CD4-positive, alpha-beta T cell treated with Interleukin-4 for 4 hours (primary cell): ENCODE data around the gene LRP3.
A peak's percentile ranks its signal among the peaks of the same experiment; 100 is the strongest.

Experiments used
- DNase-seq: peaks from one replicate; pipeline ENCODE4 v3.0.0-alpha.2; 2020

Gene LRP3

DNA sequence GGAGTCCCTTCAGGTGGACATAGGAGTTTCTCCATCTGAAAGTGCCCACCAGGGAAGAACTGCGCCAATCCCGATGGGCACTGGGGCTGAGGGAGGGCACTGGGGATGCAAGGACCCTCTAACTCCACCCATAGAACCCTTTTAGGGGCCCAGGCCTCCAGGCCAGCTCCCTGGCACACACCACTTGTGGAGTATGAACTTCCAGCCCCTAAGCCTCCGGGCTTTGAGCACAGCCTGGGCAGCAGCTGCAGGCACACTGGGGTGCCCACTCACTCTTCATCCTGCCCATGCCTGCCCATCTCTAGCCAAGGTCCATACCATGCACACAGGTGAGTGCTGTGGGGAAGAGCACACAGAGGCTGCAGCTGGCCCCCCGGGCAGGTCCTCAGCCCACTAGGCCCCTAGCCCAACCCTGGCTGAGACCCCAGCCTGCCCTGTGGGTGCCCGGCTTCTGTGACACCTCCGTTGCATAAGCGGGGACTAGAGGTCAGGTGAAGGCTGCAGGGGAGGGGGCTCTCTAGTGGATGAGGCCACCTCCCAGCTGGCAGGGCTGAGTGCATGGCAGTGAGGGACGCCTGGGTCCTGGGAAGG is 46.1 kb downstream of the LRP3 start:
- no peak for DNase-seq

DNA sequence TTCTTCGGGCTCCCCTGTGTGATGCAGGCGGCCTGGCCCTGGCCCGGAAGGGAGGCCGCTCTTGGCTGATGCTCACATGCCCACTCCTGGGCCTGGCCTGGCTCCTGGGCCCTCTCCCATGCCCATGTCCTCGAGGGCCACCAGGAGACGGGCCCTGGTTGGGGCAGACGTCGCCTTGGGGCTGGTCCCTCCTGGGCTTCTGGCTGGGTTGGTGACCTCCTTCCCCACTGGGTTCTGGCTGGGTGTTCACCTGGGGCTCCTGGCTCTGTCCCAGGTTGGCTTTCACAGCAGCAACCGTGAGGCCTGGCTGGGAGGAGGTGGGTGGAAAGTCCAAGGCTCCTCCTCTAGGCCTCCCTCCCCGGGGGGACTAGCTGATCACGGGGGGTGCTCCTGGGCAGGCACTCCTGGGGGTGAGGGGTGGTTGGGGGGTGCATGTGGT is 47.0 kb downstream of the LRP3 start:
- no peak for DNase-seq

DNA sequence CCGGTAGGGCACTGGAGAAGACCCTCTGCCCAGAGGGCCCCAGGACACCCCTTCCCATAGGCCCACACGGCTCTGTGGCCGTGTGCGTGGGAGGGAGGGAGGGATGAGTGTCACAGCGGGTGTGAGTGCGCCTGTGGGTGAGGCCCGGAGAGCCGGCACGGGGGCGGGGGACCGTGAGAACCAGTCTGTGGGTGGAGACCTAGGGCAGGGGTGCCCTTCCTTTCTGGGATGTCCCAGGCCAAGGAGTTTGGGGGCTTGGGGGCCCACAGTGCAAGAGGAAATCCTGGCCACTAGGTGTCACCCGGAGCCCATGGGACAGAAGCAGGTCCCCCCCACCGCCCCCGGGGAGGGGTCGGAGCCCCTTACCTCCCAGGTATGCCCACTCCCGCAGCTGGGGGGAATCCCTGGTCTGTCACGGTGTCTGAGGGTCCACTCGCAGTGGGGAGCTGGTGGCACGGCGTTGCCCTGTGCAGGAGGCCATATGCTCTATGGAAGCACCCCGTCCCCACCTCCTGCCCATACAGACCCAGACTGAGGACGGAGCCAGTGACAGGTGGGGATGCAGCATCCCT is 47.5 kb downstream of the LRP3 start:
- DNase-seq, result peak; percentile 48

DNA sequence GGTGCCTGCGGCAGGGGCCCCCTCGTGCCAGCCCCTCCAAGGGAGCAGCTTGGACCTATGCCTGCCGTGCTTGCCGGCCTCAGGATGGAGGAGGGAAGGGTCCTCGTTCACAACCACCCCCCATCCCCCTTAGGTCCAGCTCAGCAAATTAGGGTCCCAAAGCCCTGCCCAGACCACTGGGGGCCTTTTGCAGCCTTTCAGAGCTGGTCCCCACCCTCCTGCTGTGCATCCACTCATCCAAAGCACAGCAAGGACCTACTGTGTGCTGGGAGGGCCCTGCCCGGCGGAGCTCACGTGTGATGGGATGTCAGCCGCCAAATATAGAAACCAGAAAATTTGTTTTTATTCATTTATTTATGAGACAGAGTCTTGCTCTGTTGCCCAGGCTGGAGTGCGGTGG is 48.0 kb downstream of the LRP3 start:
- DNase-seq, result no peak

DNA sequence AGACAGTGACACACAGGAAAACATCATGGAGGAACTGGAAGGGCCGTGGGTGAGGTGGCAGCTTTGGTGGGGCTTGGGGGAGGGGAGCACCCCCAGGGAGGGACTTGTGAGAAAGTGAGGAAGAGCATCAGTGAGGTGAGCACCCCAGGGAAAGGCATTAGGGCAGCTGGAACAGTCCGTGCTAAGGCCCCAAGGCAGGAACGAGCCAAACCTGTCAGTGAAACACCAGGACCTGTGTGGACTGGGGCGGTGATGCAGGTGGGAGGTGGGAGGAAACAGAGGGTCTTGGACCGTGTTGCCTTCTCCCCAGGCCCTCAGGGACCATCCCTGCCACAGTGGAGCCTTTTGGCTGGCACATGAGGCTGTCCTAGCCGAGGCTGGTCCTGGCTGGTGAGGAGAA is 48.8 kb downstream of the LRP3 start:
- DNase-seq, result no peak

DNA sequence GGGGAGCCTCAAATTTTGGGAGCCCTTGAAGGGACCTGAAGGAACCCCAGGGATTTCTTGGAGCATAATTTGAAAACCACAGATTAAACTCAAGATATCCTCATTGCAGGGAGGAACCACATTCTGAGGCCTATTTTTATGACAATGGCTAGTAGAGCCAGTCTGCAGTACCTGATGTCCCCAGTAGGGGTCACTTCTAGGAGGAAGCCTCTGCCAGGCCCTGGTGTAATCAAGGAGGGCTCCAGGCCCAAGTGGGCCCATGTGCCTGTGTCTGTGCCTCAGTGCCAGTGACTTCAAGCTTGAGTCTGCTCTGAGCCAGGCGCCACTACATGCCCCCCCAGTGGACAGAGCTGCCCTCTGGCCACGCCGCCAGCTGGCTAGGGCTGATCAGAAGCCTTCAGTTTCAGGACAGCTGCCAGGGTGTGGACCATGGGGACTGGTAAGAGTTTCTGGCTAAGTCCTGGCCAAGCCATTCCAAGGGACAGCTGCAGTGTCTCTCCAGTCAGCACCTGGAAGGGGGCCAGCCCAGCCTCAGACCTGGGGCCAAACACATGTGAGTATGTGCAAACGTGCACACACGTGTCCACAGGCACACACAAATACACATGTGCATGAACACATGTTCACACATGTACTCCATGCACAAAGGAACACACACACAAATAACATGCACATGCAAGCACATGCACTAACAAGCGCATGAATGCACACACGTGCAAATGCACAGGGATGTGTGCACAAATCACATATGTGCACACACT is 52.0 kb downstream of the LRP3 start:
- no peak for DNase-seq

DNA sequence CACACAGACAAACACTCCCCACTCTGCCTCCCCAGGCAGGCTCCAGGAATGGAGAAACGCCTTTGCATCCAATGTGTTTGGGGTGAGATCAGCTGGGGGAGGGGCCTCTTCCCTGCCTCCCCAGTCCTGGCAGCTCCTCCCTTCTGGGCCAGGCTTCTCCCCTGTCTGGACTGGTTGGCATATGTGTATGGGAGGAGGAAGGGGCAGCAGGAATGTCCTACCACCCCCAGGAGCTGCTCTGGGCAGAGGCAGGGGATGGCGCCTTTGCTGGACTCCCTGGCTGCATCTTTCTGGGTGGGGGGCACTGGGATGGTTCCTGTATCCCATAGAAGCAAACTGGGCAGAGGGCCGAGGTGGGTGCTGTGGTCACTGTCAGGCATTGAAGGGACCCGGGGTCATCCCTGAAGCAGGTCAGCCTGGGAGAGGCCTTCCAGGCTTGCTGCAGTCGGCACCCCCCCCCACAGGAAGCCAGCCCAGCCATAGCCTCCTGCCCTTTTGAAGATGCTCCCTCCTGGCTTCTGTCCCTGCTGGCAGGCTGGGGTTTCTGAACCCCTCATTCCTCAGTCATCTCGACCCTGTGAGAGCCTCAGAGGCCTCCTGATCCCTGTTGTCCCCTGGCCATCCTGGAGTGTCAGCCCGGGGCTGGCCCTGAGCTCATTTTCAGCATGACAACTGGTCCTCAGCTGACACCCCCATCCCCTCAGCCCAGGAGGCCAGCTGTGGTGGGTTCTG is 52.7 kb downstream of the LRP3 start:
- no peak for DNase-seq

DNA sequence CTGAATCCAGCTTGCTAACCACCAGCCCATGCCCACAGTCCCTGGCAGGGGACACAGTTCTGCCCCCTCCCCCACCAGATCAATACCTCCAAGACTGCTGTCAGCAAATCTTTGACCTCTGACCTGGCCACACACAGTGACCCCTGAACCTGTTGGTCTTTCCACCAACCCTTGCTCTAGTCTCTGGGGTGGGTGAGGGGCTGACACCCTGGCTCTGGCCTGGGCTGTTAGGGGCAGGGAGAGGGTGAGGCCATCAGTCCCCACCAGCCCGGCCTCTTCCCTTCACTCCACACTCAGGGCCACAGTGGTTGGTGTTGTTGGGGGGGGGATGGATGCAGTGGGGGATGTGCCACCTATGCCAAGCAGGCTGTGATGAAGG is 53.3 kb downstream of the LRP3 start:
- no peak for DNase-seq

DNA sequence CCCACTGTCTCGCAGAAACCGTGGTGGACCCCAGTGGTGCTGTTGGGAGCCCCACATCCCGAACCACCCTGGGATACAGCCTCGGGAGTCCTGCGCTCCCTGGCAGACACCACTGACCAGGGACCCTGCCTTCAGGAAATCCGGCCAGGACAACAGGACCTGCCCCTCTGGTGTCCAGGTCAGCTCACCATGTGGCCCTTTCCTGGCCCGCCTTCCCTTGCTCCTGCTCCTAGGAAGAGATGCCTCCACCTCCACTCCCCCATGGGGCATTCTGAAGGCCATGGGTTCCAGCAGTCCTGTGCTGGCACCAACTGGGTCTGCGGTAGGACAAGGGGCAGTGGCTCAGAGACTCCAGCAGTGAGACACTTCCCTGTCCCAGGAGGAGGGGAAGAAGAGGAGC is 54.0 kb downstream of the LRP3 start:
- DNase-seq, result no peak

DNA sequence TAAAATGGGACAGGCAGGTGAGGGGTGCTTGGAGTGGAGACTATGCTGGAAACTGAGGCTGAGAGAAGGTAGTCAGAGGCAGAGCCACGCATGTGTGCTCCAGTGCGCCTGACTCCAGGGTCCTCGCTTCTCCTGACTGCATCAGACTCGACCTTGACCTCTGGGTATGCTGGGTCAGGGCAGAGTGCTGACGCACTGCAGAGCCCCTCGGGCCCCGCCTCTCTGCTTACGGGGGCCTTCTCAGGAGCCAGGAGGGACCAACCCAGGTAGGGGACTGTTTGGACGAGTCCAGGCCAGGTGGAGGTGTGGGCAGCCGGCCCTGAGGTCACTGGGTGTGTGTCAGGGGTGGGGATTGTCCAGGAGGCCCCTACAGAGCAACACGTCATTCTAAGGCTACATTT is 54.4 kb downstream of the LRP3 start:
- no peak for DNase-seq

DNA sequence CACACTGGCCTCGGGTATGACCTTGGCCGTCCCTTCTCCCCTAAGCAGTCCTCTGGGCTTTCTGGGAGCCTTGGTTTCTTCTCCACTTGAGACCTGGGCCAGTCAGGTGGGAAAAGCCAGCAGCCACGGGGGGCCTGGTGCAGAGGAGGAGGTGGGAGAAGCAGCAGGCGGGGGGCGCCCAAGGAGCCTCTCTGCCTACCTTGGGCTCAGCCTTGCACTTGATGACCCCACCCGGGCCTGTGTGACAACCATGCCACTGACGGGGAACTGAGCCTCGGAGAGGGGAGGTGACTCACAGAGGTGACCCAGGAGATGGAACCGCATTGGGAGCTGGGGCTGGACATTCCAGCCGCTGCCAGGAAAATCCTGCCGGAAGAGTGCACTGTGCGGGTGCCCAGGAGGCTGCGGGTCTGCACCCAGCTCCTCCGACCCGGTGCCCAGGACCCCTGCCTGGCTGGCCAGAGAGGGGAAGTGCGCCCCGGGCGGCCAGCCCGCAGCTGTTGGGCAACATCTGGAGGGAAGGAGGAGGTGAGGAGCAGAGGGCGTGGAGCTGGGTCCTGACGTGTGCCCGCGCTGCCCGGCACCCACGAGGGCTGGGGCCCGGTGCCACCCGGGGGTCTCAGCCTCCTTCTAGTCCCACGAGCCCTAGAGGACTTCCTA is 55.0 kb downstream of the LRP3 start:
- DNase-seq, result no peak

DNA sequence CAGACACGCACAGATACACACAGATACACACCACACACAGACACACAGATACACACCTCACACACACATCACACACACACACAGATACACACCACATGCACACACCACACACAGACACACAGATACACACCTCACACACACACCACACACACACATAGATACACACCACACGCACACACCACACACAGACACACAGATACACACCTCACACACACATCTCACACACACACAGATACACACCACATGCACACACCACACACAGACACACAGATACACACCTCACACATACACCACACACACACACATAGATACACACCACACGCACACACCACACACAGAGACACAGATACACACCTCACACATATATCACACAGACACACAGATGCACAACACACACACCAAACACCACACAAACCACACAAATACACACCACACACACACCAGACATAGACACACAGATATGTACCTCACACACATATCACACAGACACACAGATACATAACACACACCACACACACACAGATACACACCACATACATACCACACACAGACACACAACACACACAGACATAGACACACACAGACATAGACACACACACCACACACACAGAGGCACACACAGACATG is 55.7 kb downstream of the LRP3 start:
- no peak for DNase-seq

DNA sequence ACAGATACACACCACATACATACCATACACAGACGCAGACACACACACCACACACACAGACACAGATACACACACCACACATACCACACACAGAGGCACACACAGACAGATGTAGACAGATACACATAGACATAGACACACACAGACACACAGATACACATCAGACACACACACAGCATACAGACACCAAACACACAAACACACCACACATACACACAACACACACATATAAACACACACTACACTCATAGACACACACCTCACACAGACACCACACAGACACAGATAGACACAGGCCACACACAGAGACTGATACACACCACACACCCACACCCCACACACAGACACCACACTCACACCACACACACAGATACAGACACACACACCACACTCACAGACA is 56.4 kb downstream of the LRP3 start:
- no peak for DNase-seq

DNA sequence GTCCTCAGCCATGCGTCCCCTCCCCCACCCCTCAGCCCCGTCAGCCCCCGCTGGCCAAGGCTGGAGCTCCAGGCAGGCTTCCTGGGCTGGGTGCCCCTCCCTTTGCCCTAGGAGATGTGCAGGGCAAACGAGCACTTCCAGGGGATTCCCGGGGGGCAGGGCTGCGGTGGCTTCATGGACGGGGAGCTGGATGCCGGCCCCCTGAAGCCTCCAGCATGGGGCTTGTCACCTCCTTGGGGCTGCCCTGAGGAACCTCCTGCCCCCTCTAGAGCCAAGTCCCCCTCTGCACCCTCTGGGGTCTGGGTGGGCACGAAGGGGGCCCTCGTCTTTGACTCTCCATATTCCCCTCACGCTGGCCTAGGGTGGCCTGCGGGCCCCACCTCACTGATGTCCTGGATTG is 56.9 kb downstream of the LRP3 start:
- DNase-seq, result no peak

DNA sequence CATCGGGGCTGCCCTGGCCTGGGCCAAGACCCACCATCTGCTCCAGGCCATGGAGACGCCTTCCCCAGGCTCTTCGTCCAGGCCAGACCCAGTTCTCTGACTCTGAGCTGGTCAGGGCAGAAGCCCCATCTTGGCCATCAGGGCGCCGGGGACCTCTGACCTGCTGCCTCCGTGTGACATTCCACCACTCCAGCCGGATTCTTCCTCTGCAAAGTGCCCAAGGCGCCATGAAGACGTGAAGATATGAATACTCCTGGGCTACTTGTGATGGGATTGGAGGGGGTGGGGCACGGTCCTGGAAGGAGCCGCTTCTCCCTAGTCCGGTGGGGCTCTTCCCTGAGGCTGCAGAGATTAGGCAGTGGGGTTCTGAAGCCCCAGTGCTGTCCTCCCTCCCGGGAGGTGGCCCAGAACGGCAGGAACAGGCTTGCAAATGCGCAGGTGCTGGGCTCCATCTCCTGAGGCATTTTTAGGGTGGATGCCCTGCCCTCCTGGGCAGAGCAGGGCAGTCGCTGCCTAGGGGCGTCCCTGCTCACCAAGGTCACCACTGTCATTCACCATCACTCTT is 57.5 kb downstream of the LRP3 start:
- DNase-seq, result no peak

DNA sequence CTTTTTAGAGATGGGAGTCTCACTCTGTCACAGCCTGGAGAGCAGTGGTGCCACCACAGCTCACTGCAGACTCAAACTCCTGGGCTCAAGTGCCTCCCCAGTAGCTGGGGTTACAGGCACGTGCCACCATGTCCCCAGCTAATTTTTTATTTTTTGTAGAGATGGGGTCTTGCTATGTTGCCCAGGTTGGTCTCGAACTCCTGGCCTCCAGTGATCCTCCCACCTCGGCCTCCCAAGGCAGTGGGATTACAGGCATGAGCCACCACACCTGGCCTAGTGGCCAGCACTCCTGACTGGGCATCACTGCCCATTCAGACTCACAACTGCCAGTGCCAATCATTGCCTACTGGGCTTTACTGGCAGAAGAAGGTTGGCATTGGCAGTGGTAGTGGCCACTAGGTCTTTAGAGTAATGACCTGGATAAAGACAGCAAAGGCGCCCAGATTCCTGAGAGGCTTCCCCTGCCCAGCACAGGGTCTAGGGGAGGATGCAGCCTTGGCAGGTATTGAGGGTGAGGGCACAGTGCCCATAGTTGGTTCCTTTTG is 58.4 kb downstream of the LRP3 start:
- no peak for DNase-seq

DNA sequence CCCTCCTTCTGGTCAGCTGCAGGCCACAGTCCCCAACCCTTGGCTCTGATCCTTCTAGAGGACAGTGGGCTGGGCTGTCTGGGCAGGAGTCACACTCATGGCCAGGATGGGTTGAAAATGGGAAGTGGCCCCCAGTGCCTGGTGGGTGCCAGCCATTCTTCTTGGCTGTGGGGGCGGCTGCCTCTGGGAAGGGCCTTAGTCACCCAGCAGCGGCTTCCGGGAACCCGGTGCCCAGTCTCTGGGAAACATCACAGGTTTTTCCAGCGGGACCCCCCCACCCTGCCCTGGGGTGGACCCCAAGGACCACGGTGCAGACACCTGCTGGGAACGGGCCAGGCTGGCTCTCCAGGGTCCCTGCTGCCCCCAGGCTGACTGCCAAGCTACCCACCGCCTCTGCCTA is 58.8 kb downstream of the LRP3 start:
- DNase-seq, result no peak

DNA sequence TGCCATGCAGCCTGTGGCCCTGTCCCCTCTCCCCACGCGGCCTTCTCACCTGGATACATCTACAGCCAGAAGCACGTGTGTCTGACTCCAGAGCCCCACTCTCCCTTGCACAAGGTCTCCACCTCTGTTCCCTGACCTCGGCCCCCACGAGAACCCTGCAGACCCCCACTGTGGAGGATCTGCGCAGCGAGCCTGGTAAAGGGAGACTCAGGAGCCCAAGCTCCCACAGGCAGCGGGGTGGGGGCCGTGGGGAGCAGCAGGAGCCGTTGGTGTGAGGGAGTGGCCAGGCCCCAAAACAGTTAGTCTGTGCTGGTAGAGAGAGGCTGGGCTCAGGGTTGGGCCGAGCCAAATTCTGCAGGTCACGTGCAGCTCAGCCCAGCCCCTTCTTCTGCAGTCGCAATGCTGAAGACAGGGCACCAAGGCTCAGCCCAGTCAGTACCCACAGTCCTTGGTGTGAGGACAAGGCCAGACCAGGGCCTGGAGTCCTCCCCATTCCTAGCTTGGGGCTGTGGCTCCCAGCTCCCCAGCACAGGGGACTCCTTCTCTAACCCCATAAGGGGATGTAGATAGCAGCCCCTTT is 60.2 kb downstream of the LRP3 start:
- DNase-seq, result no peak

DNA sequence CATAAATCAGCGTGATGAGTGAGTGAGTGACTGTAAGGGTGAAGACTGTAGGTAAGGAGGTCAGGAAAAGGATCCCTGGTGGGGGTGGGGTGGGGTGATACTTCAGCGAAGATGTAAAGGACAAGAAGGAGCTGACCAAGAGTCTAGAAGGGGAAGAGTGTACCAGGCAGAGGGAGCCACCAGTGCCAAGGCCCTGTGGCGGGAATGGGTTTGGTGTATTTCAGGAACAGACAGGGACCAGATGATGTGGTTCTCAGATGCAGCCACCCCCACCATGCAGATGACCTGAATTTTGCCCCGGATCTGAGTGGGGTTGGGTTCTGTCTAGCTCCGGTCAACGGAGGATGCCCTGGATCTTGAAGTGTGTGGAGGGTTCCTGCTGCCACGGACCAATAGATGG is 61.7 kb downstream of the LRP3 start:
- no peak for DNase-seq

DNA sequence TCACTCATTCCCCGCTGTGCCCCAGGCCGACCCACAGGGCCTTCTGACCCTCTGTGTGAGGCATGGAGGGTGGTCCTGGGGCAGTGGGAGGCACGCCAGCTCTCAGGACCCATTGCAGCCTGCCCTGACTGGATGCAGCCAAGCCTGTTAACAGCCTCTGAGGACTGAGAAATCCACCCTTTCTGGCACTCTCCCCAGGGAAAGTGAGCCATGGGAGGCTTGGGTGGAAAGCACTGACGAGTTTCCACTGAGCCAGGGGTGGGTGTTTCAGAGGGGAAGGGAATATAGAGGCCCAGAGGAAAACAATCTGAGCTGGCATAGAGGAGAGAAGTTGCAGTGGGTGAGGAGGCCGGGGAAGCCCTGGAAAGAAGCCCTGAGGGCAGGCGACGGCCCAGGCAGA is 62.1 kb downstream of the LRP3 start:
- no peak for DNase-seq

DNA sequence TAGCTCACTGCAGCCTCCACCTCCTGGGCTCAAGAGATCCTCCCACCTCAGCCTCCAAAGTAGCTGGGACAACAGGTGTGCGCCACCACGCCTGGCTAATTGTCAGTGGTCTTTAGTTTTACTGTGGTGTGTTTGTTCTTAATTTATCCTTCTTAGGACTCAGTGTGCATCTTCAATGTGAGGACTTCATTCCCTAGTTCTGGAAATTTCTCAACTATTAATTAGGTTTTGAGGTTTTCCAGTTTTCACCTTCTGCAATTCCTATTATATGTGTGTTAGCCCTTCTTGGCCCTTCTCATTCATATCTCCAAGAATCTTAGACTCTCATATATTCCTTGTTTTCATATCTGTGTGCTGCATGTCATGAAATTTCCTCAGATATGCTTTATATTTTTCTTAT is 63.7 kb downstream of the LRP3 start:
- no peak for DNase-seq
